Kidney (tissue), 14 donors: ENCODE measurements around the gene GALNT11. TPM values are rescaled to one million over a fixed set of nuclear protein-coding genes. Genes with fewer than 3 reads are reported as not detected.
"Not testable (repeated sequence)": the region's sequence is repeated elsewhere in the genome, so short reads cannot be mapped to it uniquely, and the experiment has no call there.

Experiments used
- DNase-seq, 5 donors: peaks; one replicate each; pipeline ENCODE4 v3.0.0-alpha.2; 2013 to 2020
- FAIRE-seq: peaks from 2 replicates; lab custom pipeline; 2012; peaks lifted over from hg19 to GRCh38; lab: Jason Lieb, UNC
- H3K27ac ChIP-seq, 2 donors: one replicate each; pipeline ENCODE4 v1.7.0; 2013; ENCODE audit warnings: low read depth in 2 of 2, low read length in 2 of 2, inconsistent platforms in 1 of 2
- H3K27me3 ChIP-seq: one replicate; pipeline ENCODE4 v1.7.1; 2013; ENCODE audit warnings: low read length, inconsistent platforms; ENCODE audit not compliant: control insufficient read depth, insufficient read depth
- H3K36me3 ChIP-seq, 3 donors: one replicate each; pipeline versions ENCODE4 v1.7.0 to v1.7.1; 2013; ENCODE audit warnings: low read length in 3 of 3, control low read depth in 1 of 3, inconsistent platforms in 1 of 3; ENCODE audit not compliant: insufficient read depth in 3 of 3, control insufficient read depth in 2 of 3
- H3K4me1 ChIP-seq, 3 donors: one replicate each; pipeline versions ENCODE4 v1.7.0 to v1.7.1; 2013; ENCODE audit warnings: low read length in 3 of 3, inconsistent platforms in 1 of 3, low read depth in 1 of 3; ENCODE audit not compliant: control insufficient read depth in 2 of 3, insufficient read depth in 2 of 3
- H3K4me3 ChIP-seq, 3 donors: one replicate each; pipeline versions ENCODE4 v1.7.0 to v1.8.1; 2013; ENCODE audit warnings: low read length in 3 of 3, control low read depth in 1 of 3, inconsistent platforms in 1 of 3
- H3K9ac ChIP-seq, 3 donors: one replicate each; pipeline versions ENCODE4 v1.7.0 to v1.7.1; 2013; ENCODE audit warnings: low read length in 3 of 3, control low read depth in 1 of 3, inconsistent platforms in 1 of 3
- H3K9me3 ChIP-seq, 3 donors: one replicate each; pipeline versions ENCODE4 v1.7.0 to v1.7.1; 2013; ENCODE audit warnings: low read length in 3 of 3, control low read depth in 1 of 3, inconsistent platforms in 1 of 3; ENCODE audit not compliant: control insufficient read depth in 2 of 3, insufficient read depth in 1 of 3
- intact Hi-C: fragments of 100-400 bp; cut with DNase I; formaldehyde crosslinking; loops from one replicate; pipeline ENCODE4 v1.11.1; 2022
- polyA plus RNA-seq: library from polyadenylated mRNA; stranded (reverse); fragments of 350-450 nt; fragmentation: Illumina TruSeq; extraction: RNeasy Lipid Tissue Mini Kit (QIAGEN cat#74804); gene quantifications from one replicate; pipeline ENCODE4 v1.2.3, GENCODE V29; 2014; ENCODE audit warnings: low read depth, low replicate concordance; ENCODE audit not compliant: insufficient read depth
- total RNA-seq: library from RNA; stranded (reverse); fragmentation: NEBNext Ultra II Directional; extraction: Animal tissue kit (Norgen Biotek cat#: 25700); gene quantifications from one replicate; pipeline ENCODE4 v1.2.1, GENCODE V29; 2021
- TF ChIP-seq, protein P1 (sequence below): IDR thresholded peaks from 3 replicates; pipeline ENCODE4 v1.5.1; 2012; ENCODE audit warnings: mild to moderate bottlenecking, moderate library complexity, borderline replicate concordance; ENCODE audit not compliant: insufficient read depth; ENCODE audit errors: extremely low read depth
- donor health status: control.
- donor health status: control.
- donor health status: control.
- donor health status: control.
- donor health status: control.
- donor health status: DM: yes; HTN: yes; CAD: no.
- donor health status: Normal renal cell carcinoma (clear cell type).

GALNT11 gene
- total and polyA plus RNA-seq, 2 donors from 2014 or later: 86.3 to 116 TPM

DNA sequence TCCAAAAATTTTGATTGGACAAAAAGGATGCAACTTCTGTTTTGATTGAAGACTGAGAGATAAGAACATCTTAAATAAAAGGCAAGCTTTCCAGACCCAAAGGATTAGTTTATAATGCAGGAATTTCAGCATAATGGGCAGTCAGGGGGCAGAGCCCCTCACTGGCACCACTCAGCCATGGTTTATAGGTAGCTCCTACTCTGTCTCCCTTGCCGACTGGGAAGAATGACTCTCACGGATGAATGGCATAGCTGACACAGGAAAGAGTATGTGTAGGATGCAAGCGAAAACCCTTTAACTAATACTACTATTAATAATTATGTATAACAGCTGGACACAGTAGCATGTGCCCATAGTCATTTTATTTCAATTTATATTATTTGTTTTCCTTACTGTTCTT lies 53.3 kb downstream of the GALNT11 start:
- no peak for FAIRE-seq
- intact Hi-C loops: no loop called here
- Histone ChIP-seq H3K9ac (no peak overlapping the region), H3K9me3 (no peaks in the 10 kb centered on the region), H3K4me1 (peaks cover 0 to 29% (median 12%) of the 10 kb centered on the region in 3 donors), H3K27ac (no peak overlapping the region), H3K36me3 (no peaks in the 10 kb centered on the region), H3K4me3 (no peak overlapping the region), H3K27me3 (no peaks in the 10 kb centered on the region)
- TF ChIP-seq, protein P1, sequence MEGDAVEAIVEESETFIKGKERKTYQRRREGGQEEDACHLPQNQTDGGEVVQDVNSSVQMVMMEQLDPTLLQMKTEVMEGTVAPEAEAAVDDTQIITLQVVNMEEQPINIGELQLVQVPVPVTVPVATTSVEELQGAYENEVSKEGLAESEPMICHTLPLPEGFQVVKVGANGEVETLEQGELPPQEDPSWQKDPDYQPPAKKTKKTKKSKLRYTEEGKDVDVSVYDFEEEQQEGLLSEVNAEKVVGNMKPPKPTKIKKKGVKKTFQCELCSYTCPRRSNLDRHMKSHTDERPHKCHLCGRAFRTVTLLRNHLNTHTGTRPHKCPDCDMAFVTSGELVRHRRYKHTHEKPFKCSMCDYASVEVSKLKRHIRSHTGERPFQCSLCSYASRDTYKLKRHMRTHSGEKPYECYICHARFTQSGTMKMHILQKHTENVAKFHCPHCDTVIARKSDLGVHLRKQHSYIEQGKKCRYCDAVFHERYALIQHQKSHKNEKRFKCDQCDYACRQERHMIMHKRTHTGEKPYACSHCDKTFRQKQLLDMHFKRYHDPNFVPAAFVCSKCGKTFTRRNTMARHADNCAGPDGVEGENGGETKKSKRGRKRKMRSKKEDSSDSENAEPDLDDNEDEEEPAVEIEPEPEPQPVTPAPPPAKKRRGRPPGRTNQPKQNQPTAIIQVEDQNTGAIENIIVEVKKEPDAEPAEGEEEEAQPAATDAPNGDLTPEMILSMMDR: no peak
- DNase-seq: peak in 3 of 5 donors; percentile 44 to 78 (median 71)

DNA sequence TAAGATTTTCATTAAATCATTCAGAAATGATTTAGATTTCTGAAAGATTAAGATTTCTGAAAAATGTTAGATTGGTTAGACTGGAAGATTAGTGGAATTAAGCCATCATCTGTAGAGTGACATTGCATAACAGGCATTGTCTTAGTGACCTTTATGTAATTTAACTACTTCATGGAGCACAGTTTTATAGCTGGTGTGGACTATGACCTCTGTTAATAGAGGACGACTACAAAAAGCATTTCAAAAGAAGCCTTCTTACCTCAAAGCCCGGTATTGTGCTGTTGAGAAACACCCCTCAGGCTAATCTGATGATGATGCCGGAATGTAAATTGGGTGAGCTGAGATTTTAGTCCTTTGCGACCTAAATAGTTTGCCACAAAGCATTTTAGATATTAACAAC lies 55.6 kb downstream of the GALNT11 start:
- Histone ChIP-seq H3K9me3 (no peaks in the 10 kb centered on the region), H3K36me3 (no peaks in the 10 kb centered on the region), H3K4me3 (peak overlapping the region in 2 of 3 donors; percentile 11 to 14), H3K4me1 (peaks cover 0 to 29% (median 12%) of the 10 kb centered on the region in 3 donors), H3K27ac (peak overlapping the region; percentile 9 to 23), H3K9ac (no peak overlapping the region), H3K27me3 (no peaks in the 10 kb centered on the region)
- DNase-seq (peak in 3 of 5 donors; percentile 27 to 72 (median 66)), FAIRE-seq (peak; percentile 11)
- TF ChIP-seq, protein P1: no peak
- intact Hi-C loops: no loop called here

DNA sequence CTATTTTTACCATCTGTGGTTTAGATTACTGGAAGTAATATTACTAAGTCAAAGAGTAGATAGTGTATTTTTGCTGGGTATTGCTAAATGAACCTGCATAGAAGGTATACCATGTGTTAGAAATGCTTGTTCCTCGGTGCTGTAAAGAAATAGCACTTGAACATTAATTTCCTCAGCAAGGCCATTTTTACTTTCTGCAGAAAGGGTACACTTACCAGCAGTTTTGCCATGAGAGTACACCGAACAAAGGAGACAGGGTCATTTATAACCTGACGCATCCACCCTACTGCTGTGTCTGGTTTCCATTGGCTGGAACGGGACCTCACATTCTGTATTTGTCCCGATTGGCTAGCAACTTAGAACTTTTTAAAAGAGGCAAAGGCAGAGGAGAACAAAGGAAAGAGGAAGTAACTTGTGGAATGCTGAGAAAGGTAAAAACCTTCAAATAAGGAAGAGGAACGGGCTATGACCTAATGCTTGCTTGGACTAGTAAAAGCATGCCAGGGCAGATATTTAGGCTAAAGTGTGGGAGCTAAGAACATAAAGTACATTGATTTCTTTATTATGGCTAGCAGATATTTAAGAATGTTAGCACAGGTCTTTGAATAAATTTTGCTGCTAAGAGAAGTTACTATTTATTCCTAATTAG lies 56.7 kb downstream of the GALNT11 start:
- Histone ChIP-seq H3K4me1 (peaks cover 2 to 21% (median 5%) of the 10 kb centered on the region in 3 donors), H3K4me3 (peak overlapping the region in 2 of 3 donors; percentile 10 to 80), H3K27ac (peak overlapping the region in 1 of 2 donors; percentile 9)
- H3K27me3 ChIP-seq, H3K9me3 ChIP-seq, FAIRE-seq, intact Hi-C loops, H3K9ac ChIP-seq, H3K36me3 ChIP-seq, DNase-seq: not testable (repeated sequence)

DNA sequence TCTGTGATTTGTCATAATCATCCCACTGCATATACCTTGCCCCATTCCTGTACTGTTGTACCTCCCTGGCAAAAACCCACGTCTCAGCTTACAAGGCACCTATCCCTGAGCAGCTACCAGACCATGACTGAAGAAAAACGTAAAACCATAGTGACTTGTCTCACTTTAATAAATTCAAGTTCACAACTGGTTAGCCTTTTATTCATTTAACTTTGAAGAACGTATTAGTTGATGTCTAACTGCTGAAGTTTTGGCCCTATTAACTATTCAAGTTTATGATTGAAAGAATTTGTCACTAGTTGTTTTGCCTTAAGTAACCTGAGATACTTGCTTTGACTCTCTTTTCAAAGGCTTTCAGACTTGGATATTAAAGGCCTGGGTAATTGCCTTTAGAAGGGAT lies 59.7 kb downstream of the GALNT11 start:
- Histone ChIP-seq H3K9ac (peak overlapping the region in 2 of 3 donors; percentile 34 to 79), H3K4me3 (peak overlapping the region; percentile 23 to 80 (median 48)), H3K27me3 (no peaks in the 10 kb centered on the region), H3K9me3 (peaks cover 0 to 10% (median 0%) of the 10 kb centered on the region in 3 donors), H3K27ac (peak overlapping the region; percentile 43 to 79), H3K36me3 (no peaks in the 10 kb centered on the region), H3K4me1 (peaks cover 0 to 15% (median 2%) of the 10 kb centered on the region in 3 donors)
- peak; percentile 99 for FAIRE-seq
- DNase-seq: peak in 2 of 5 donors; percentile 82 to 84
- intact Hi-C loops: no loop called here
- TF ChIP-seq, protein P1: no peak
